ENCODE measurements around the gene ASPDH. TPM values are rescaled to one million over a fixed set of nuclear protein-coding genes. Genes with fewer than 3 reads are reported as not detected.

ASPDH gene
- total and polyA plus RNA-seq, 8 donors = 0.74 to 2.6 (median 1.3) TPM; not detected in 2

- intact Hi-C loops (cut with DNase I) = no loop called here
- H3K4me1 ChIP-seq = no peaks in the 10 kb centered on the region
- H3K36me3 ChIP-seq = no peaks in the 10 kb centered on the region
- H3K27me3 ChIP-seq = peaks cover 0 to 27% of the 10 kb centered on the region in 2 donors
- no peak overlapping the region for H3K27ac ChIP-seq
- H3K9me3 ChIP-seq = peaks cover 0 to 13% of the 10 kb centered on the region in 2 donors
- H3K4me3 ChIP-seq = no peak overlapping the region
- DNase-seq (no peak), ATAC-seq (no peak)
- no peak for TF ChIP-seq CTCF (IDR thresholded peaks at IDR 0.05)
Measured at GRCh38 chr19:50537306-50537685, 23.6 kb upstream of the ASPDH start.

GRCh38 chr19:50536662-50537305, 23.1 kb upstream of the ASPDH start:
- Histone ChIP-seq H3K27ac (no peak overlapping the region), H3K9me3 (peaks cover 0 to 15% of the 10 kb centered on the region in 2 donors), H3K36me3 (no peaks in the 10 kb centered on the region), H3K4me1 (no peaks in the 10 kb centered on the region), H3K27me3 (peaks cover 0 to 28% of the 10 kb centered on the region in 2 donors), H3K4me3 (no peak overlapping the region)
- no peak for TF ChIP-seq CTCF (IDR thresholded peaks at IDR 0.05)
- intact Hi-C loops (cut with DNase I) = no loop called here
- DNase-seq = no peak
- no peak for ATAC-seq

- ATAC-seq = no peak
- TF ChIP-seq CTCF (IDR thresholded peaks at IDR 0.05) = no peak
- Histone ChIP-seq H3K36me3 (no peaks in the 10 kb centered on the region), H3K27me3 (peaks cover 0 to 39% of the 10 kb centered on the region in 2 donors), H3K4me1 (no peaks in the 10 kb centered on the region), H3K9me3 (peaks cover 0 to 15% of the 10 kb centered on the region in 2 donors), H3K4me3 (no peak overlapping the region), H3K27ac (no peak overlapping the region)
- DNase-seq = no peak
- intact Hi-C loops (cut with DNase I) = no loop called here
Measured at GRCh38 chr19:50535672-50536187, 22.0 kb upstream of the ASPDH start.

GRCh38 chr19:50534478-50534877, 20.8 kb upstream of the ASPDH start:
- no peak overlapping the region for H3K27ac ChIP-seq
- H3K36me3 ChIP-seq = no peaks in the 10 kb centered on the region
- H3K4me3 ChIP-seq = no peak overlapping the region
- ATAC-seq (no peak), DNase-seq (no peak)
- peaks cover 0 to 15% of the 10 kb centered on the region in 2 donors for H3K9me3 ChIP-seq
- peaks cover 0 to 44% of the 10 kb centered on the region in 2 donors for H3K27me3 ChIP-seq
- intact Hi-C loops (cut with DNase I) = no loop called here
- TF ChIP-seq CTCF (IDR thresholded peaks at IDR 0.05) = no peak
- H3K4me1 ChIP-seq = no peaks in the 10 kb centered on the region

- ATAC-seq (no peak), DNase-seq (no peak)
- intact Hi-C loops (cut with DNase I) = no loop called here
- Histone ChIP-seq H3K4me3 (no peak overlapping the region), H3K4me1 (no peaks in the 10 kb centered on the region), H3K27ac (no peak overlapping the region), H3K36me3 (no peaks in the 10 kb centered on the region), H3K9me3 (peaks cover 0 to 15% of the 10 kb centered on the region in 2 donors), H3K27me3 (peaks cover 0 to 52% of the 10 kb centered on the region in 2 donors)
- TF ChIP-seq CTCF (IDR thresholded peaks at IDR 0.05) = no peak
Measured at GRCh38 chr19:50532952-50533351, 19.2 kb upstream of the ASPDH start.
